GM21515 (cell line): Measurements from ENCODE around the gene CWC25.
"Not testable (repeated sequence)": the region's sequence is repeated elsewhere in the genome, so short reads cannot be mapped to it uniquely, and the experiment has no call there.

Experiments
- ATAC-seq: cut with Tn5 transposase; IDR thresholded peaks from one replicate; pipeline ENCODE4 v1.9.1; 2021; ENCODE audit not compliant: unreplicated experiment

CWC25 gene

GRCh38 chr17:38790148-38790707, 34.9 kb downstream of the CWC25 start:
- not testable (repeated sequence) for ATAC-seq

- no peak for ATAC-seq
Measured at GRCh38 chr17:38789185-38789584, 35.9 kb downstream of the CWC25 start.

GRCh38 chr17:38787999-38788398, 37.1 kb downstream of the CWC25 start:
- not testable (repeated sequence) for ATAC-seq

- no peak for ATAC-seq
Measured at GRCh38 chr17:38786372-38786771, 38.7 kb downstream of the CWC25 start.

DNA sequence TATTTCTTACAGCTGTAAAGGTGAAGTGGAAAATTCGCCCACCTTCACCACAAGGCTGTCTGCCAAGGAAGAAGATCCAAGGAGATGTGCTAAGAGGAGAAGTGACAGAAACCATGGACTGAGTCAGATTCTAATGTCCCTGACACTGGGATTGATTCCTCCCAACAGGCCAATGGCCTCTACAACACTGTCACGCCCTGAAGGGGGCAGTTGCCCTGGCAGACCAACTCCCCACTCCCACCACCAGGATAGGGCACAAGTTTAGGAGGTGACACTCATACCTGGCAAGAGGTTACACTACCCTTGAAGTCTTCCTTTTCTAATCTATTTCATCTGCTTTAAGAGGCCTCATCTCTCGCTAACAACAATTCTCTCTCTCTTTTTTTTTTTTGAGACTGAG, 41.9 kb downstream of the CWC25 start:
- ATAC-seq, result no peak

GRCh38 chr17:38779965-38780752, 45.0 kb downstream of the CWC25 start:
- ATAC-seq, result no peak

DNA sequence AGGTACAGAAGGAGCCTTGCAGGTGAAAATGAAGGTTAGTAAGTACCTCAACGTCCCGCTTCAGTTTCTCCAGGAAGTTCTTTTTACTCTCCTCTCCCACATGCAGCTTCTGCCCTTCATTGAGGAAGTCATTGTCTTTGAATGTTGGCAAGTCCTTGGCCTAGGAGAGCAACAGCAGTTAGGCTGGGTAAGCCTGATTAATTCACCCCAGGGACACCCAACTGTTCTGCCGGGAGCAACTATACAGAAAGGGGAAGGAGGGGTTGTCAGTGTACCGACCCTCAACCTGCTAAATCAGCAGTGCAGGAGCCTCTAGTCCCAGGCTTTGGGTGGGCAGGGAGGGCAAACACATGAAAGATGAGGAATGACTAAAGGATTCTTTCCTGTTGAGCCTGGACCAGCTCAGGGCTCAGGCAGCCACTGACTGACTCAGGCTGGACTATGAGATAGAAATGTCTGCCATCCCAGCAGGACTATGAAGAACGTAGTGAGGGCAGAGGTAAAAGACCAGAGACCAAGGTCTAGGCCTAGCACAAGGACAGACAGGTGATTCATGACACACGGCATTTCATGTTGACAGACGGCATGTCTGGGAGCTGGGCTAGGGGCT, 47.4 kb downstream of the CWC25 start:
- ATAC-seq, result no peak

- ATAC-seq, result no peak
Measured at GRCh38 chr17:38773258-38773657, 51.9 kb downstream of the CWC25 start.

DNA sequence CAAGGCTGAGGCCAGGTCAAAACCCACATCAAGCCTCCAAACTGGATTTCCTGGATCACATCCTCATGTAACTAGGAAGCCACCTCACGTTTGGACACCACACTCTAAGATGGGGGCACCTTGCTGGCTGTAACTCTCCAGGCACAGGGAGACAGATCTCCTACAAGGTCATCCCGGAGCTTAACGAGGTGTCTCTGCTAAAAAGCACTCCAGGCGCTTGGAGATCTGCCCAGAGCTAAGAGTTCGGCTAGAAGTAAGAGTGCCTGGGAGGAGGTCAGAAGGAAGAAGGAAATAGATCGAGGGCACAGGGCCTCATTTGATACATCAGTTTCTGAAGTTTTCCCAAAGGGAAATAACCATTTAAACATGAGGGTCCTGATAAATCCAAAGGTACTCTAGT, 56.7 kb downstream of the CWC25 start:
- no peak for ATAC-seq

DNA sequence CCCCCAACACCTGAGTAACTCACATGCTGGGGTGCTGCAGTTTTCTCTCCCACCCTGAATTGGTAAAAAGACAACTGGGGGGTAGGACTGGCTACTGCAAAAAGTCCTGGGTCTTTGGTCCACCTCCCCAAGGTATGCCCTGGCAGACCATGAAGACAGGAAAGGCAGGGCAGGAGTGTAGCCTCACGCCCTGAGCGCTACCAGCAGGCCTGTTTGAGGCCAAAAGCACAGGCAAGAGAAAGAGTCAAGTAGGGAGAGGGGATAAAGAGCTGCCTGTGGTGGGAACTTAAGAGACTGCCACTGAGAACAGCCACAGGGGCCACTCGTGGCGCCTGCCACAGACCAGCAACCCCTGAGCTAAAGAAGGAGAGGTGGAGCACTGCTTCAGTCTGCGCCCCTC, 58.8 kb downstream of the CWC25 start:
- no peak for ATAC-seq

DNA sequence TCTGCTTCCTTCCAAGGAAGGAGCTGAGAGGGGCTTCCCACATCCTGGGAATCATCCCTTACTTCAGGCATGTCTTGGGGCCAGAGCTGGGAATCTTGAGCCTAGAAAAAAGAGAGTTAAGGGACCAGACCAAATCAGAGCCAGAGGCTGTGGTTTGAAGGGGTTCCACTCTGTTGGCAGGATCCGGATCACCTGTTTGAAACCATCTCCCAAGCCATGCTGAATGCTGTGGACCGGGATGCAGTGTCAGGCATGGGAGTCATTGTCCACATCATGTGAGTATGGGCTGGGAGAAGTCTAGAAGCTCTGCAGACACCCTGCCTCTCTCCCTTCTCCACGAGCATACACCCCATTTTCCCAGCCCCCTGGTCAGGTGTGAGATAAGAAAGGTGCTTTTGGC, 62.9 kb downstream of the CWC25 start:
- ATAC-seq, result no peak

DNA sequence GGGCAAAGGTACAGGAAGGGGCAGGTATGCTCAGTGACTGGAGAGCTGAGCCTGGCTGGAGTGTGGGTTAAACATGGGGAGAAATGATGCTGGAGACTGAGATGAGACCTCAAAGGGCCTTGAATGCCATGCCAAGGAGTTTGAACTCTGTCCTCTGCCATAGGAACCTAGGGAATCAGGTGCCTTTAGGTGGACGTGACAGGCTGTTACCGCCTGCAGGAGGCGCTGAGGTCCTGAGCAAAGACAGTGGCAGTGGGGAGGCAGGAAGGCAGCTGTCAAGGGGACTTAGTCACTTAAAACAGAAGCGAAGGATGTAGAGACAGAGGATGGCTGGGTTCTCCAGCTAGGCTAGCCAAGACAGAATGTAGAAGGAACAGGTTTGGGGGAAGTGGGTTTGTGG, 63.5 kb downstream of the CWC25 start:
- no peak for ATAC-seq

DNA sequence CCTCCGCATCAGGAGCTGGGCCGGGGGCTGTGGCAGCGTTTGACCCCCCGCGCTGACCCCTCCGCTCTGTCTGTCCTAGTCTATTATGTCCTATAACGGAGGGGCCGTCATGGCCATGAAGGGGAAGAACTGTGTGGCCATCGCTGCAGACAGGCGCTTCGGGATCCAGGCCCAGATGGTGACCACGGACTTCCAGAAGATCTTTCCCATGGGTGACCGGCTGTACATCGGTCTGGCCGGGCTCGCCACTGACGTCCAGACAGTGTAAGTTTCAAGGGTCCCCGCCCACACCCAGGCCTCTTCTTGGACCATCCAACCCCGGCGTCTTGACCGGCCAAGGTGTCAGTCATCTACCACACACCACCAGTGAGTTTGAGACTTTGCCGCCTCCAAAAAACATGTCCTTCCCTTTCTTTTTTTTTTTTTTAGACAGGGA, 72.0 kb downstream of the CWC25 start:
- ATAC-seq, result no peak

GRCh38 chr17:38752308-38753070, 72.6 kb downstream of the CWC25 start, which contains the start of gene PSMB3:
Gene PSMB3 (plus strand): TSS chr17:38752741. CDS start chr17:38752827, 86 bp downstream.
- ATAC-seq, result peak; percentile 80

DNA sequence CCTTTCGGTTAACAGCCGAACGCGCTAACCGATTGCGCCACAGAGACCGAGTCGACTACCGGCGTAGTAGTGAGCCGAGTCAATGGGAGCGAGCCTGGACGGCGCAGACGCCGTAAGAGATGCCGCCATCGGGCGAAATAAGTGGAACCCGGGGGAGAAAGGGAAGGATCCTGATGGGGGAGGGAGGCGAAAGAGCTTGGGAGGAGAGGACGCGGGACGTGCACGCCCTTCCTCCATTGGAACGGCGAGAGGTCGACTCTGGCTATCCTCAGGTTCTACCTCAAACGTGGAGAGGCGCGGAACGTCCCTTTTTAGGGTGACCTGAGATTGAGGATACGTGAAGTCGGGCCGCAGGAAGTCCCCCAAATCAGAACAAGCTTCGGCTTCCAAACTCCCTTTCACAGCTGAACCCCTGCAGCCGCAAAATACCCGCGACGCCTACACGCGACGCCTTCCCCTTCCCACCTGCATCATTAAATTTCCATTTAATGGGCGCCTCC, 73.3 kb downstream of the CWC25 start:
- peak; percentile 20 for ATAC-seq

GRCh38 chr17:38751144-38751807, 73.8 kb downstream of the CWC25 start:
- ATAC-seq, result no peak
